Uterus (tissue), 4 donors: Measurements from ENCODE around the gene STIM1. TPM values are rescaled to one million over a fixed set of nuclear protein-coding genes. Genes with fewer than 3 reads are reported as not detected.

Experiments
- DNase-seq, 2 donors: peaks; one replicate each; pipeline ENCODE4 v3.0.0-alpha.2; 2019 to 2020
- H3K27ac ChIP-seq, 2 donors: fragments of 200-600 bp; sonication (generic); 1 replicate in 1 of 2; 2 replicates in 1 of 2; pipeline ENCODE4 v1.5.1; 2016 to 2018
- H3K27me3 ChIP-seq, 2 donors: fragments of 200-600 bp; sonication (generic); one replicate each; pipeline ENCODE4 v1.5.1; 2018 to 2019; ENCODE audit warnings: control low read depth in 1 of 2
- H3K36me3 ChIP-seq, 2 donors: fragments of 200-600 bp; sonication (generic); one replicate each; pipeline ENCODE4 v1.5.1; 2019; ENCODE audit warnings: control low read depth in 1 of 2
- H3K4me1 ChIP-seq, 2 donors: fragments of 200-600 bp; sonication (generic); one replicate each; pipeline ENCODE4 v1.5.1; 2018 to 2019; ENCODE audit warnings: control low read depth in 1 of 2
- H3K4me3 ChIP-seq, 2 donors: fragments of 200-600 bp; sonication (generic); 1 replicate in 1 of 2; 2 replicates in 1 of 2; pipeline ENCODE4 v1.5.1; 2018 to 2019; ENCODE audit warnings: mild to moderate bottlenecking in 1 of 2
- H3K9me3 ChIP-seq, 2 donors: fragments of 200-600 bp; sonication (generic); one replicate each; pipeline ENCODE4 v1.5.1; 2019; ENCODE audit warnings: control low read depth in 1 of 2
- CTCF ChIP-seq, 4 experiments: fragments of 200-600 bp in 2 of 4; fragments of 450-650 bp in 2 of 4; sonication (generic) in 2 of 4; IDR thresholded peaks; one replicate each; pipeline ENCODE4 v1.5.1; 2016 to 2019; ENCODE audit warnings: antibody characterized with exemption in 4 of 4, mild to moderate bottlenecking in 2 of 4, moderate library complexity in 1 of 4
- POLR2A ChIP-seq, 2 donors: fragments of 450-650 bp; IDR thresholded peaks; one replicate each; pipeline ENCODE4 v1.6.1; 2016; ENCODE audit warnings: antibody characterized with exemption in 2 of 2, mild to moderate bottlenecking in 1 of 2, moderate library complexity in 1 of 2
- intact Hi-C: fragments of 100-400 bp; cut with DNase I; formaldehyde crosslinking; loops from one replicate; pipeline ENCODE4 v1.15.1; 2023; ENCODE audit warnings: low total_unique reads
- total RNA-seq, 4 donors: library from RNA; depleted of rRNA in 3 of 4; stranded (reverse); fragments of >200 nt in 3 of 4; gene quantifications; one replicate each; pipeline versions ENCODE4 v1.1.0 to v1.2.4, GENCODE V29; 2014 to 2023
- donor health status: DM: yes; HTN: yes; CAD: no.

STIM1 gene
- total RNA-seq, 4 donors from 2014 or later: 37.6 to 114 (median 56.3) TPM

GRCh38 chr11:3890014-3890413, 34.5 kb downstream of the STIM1 start:
- Histone ChIP-seq H3K36me3 (no peaks in the 10 kb centered on the region), H3K4me1 (no peaks in the 10 kb centered on the region), H3K9me3 (no peaks in the 10 kb centered on the region), H3K4me3 (no peak overlapping the region), H3K27me3 (no peaks in the 10 kb centered on the region), H3K27ac (no peak overlapping the region)
- no peak for DNase-seq
- TF ChIP-seq CTCF (IDR thresholded peaks at IDR 0.05) (no peak), POLR2A (IDR thresholded peaks at IDR 0.05) (no peak)
- intact Hi-C loops: no loop called here

- no peak for TF ChIP-seq CTCF (IDR thresholded peaks at IDR 0.05)
- no peak for TF ChIP-seq POLR2A (IDR thresholded peaks at IDR 0.05)
- no peak for DNase-seq
- intact Hi-C loops: no loop called here
- H3K9me3 ChIP-seq: no peaks in the 10 kb centered on the region
- no peak overlapping the region for H3K27ac ChIP-seq
- no peaks in the 10 kb centered on the region for H3K4me1 ChIP-seq
- no peaks in the 10 kb centered on the region for H3K36me3 ChIP-seq
- no peaks in the 10 kb centered on the region for H3K27me3 ChIP-seq
- H3K4me3 ChIP-seq: no peak overlapping the region
Measured at GRCh38 chr11:3890806-3891205, 35.3 kb downstream of the STIM1 start.

- TF ChIP-seq POLR2A (IDR thresholded peaks at IDR 0.05) (no peak), CTCF (IDR thresholded peaks at IDR 0.05) (no peak)
- no peak for DNase-seq
- Histone ChIP-seq H3K9me3 (no peaks in the 10 kb centered on the region), H3K4me1 (no peaks in the 10 kb centered on the region), H3K27me3 (no peaks in the 10 kb centered on the region), H3K4me3 (no peak overlapping the region), H3K36me3 (no peaks in the 10 kb centered on the region), H3K27ac (no peak overlapping the region)
- intact Hi-C loops: no loop called here
Measured at GRCh38 chr11:3891751-3892150, 36.3 kb downstream of the STIM1 start.

- no peak overlapping the region for H3K27ac ChIP-seq
Measured at GRCh38 chr11:3892156-3892555, 36.7 kb downstream of the STIM1 start.

GRCh38 chr11:3893311-3893710, 37.8 kb downstream of the STIM1 start:
- no peak overlapping the region for H3K4me3 ChIP-seq
- no peaks in the 10 kb centered on the region for H3K27me3 ChIP-seq
- intact Hi-C loops: no loop called here
- H3K4me1 ChIP-seq: no peaks in the 10 kb centered on the region
- no peak overlapping the region for H3K27ac ChIP-seq
- DNase-seq: no peak
- no peak for TF ChIP-seq POLR2A (IDR thresholded peaks at IDR 0.05)
- no peak for TF ChIP-seq CTCF (IDR thresholded peaks at IDR 0.05)
- no peaks in the 10 kb centered on the region for H3K9me3 ChIP-seq
- no peaks in the 10 kb centered on the region for H3K36me3 ChIP-seq

More at GRCh38 chr11:3892156-3892555, 36.7 kb downstream of the STIM1 start:
- no peak for DNase-seq
- Histone ChIP-seq H3K27me3 (no peaks in the 10 kb centered on the region), H3K9me3 (no peaks in the 10 kb centered on the region), H3K4me1 (no peaks in the 10 kb centered on the region), H3K36me3 (no peaks in the 10 kb centered on the region), H3K4me3 (no peak overlapping the region)
- intact Hi-C loops: no loop called here
- no peak for TF ChIP-seq POLR2A (IDR thresholded peaks at IDR 0.05)
- no peak for TF ChIP-seq CTCF (IDR thresholded peaks at IDR 0.05)
